Measurements from ENCODE around the gene BPIFB3.

The BPIFB3 gene

DNA sequence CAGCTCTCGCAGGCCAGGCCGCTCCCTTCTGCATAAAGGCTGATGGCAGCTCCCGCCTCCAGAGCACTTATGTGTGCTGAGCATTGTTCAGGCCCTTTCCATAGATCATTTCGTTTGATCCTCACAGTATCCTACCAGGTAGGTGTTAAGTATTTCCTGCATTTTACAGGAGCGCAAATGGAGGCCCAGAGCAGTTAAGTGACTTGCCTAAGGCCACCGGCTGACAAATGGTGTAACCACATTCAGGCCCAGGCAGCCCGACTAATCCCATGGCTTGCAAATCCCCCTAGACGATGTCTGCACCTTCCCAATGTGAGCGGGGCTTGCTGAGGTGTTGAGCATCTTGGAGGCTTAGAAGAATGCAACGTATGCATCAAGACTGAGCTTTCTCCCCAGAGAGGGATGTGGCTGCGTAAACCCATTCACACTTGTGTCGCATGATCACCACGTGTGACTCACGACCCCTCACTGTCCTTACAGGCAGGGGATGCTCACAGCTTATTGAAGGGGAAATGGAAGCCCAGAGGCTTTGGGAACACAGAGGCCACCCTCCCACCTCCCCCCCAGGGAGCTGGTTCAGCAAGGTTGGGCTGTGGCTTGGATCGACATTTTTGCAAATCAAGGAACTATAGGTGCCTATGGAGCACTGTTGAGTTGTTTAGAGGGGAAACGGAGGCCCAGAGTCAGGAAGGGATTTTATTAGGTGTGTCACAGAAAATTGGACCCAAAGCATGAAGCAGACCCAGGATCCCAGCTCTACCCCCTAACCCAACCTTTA lies 39.2 kb upstream of the BPIFB3 start:
- DNase-seq = no peak
- in situ Hi-C loops (cut with HindIII; ENCODE audit: low pct_ligation_motif_present, low pct_unique_long_range_greater_than_20kb, low sequenced_read_pairs) = no loop called here

DNA sequence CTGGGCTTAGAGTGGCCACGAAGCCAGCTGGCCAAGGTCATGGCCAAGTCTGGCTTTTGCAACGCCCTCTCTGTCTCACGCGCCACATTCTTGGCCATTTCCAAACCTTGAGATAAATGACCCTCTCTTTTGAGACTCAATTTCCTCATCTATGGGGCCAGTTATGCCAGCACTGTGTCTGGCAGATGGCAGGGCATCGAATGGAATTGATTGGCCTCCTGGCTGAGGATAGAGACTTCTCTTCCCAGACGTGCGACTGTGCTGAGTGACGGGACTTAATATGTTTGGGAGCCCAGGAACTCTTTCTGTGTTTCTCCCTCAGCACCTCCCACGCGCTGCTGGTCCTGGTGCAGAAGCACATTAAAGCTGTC lies 38.6 kb upstream of the BPIFB3 start:
- DNase-seq = no peak
- in situ Hi-C loops (cut with HindIII; ENCODE audit: low pct_ligation_motif_present, low pct_unique_long_range_greater_than_20kb, low sequenced_read_pairs) = no loop called here

DNA sequence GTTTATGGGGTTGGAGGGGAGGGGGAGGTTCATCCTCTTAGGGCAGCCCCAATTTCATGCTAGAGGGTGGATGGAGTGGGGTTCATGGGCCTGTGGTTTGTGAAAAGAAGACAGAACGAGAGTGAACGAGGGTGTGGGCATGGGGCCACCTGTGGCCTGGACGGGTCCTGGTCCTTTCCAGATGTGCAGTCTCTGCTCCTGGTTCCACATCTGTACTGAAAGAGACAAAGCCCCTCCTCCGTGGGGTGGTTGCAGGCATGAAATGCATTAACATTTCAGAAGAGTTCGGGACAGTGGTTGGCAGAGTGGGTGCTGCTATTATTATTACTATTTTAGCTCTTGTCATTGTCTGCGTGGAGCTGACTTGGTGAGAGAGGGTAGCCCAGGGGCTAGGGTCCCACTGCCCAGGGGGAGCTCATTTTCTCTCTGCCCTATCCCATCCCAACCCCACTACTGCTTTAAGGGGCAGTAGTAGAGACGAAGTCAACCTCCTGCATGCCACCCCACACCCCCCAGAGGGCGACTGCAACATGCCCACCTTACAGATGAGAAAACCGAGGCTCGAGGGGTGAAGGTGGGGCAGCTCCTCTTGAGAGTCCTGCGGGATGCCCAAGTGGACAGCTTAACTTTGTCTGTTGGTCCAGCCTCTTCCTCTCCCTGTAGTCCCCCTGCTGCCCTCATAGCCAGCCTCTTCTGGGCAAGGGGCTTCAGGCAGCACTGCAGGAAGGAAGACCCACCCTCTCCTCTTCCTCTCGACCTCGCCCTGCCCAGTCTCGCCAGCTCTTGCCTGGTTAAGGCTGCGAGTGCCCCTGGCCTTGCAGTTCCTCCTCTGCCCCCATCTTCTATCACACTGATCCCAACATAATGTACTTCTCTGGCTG lies 37.8 kb upstream of the BPIFB3 start:
- in situ Hi-C loops (cut with HindIII; ENCODE audit: low pct_ligation_motif_present, low pct_unique_long_range_greater_than_20kb, low sequenced_read_pairs) = no loop called here
- no peak for DNase-seq

DNA sequence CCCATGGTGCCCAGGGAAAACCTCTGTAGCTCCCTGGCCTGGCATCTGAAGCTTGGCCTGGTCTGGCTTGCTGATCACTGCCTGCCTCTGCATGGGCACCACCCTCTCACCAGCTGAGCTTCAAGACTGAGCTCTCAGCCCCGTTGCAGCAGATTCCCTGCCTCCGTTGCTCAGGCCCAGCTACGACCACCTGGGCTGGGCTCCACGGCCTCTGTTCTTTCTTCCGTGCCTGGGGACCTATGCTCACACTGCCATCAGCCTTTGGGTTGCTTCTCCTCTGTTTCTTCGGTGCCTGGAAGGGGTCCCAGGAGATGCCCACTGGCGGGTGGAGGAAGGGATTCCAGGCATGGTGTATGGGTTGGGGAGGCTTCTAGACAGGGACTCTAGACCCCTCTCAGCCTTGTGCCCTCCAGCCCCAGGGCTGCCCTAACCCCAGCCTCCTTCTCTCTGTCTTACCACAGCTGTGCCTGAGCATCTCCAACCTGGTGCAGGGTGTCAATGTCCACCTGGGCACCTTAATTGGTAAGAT lies 37.1 kb upstream of the BPIFB3 start:
- in situ Hi-C loops (cut with HindIII; ENCODE audit: low pct_ligation_motif_present, low pct_unique_long_range_greater_than_20kb, low sequenced_read_pairs) = no loop called here
- DNase-seq = no peak

DNA sequence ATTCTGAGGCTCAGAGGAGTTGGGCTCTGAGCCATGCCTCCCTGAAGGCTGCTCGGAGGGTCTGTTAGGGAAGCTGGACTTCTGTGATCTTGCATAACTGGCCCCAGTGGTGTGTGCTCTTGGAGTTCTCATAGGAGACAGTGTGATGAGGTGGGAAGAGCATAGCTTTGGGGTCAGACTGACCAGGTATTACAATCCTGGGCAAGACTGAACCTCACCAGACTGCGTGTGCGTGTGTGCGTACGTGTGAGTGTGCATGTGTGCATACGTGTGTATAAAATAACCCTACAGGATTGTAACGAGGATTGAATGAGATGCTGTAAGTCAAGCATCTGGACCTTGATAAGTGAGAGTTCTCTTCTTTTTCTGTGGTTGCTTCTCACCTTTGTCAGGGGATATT lies 36.2 kb upstream of the BPIFB3 start:
- no peak for DNase-seq
- in situ Hi-C loops (cut with HindIII; ENCODE audit: low pct_ligation_motif_present, low pct_unique_long_range_greater_than_20kb, low sequenced_read_pairs) = no loop called here

DNA sequence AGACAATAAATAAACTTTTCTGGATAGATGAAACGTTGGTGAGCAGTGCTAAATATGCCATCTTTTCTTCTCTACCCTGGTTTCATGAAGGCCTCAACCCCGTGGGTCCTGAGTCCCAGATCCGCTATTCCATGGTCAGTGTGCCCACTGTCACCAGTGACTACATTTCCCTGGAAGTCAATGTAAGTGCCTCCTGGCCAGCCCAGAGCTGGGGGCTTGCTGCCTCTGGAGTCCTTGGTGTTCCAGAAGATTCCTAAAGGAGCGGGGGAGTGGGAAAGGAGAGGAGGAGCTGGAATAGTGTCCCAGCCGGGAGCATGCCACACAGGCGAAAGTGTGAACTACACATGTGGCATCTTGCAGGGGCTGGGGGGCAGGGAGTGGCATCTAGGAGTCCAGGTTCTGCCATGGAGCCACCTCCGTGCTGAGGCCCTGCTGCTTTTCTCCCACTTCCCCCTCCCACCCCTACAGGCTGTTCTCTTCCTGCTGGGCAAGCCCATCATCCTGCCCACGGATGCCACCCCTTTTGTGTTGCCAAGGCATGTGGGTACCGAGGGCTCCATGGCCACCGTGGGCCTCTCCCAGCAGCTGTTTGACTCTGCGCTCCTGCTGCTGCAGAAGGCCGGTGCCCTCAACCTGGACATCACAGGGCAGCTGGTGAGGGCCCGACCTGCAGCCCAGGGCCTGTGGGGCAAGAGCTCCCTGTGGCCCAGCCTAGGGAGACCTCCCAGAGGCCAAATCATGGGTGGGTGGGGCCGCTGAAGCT lies 35.4 kb upstream of the BPIFB3 start:
- in situ Hi-C loops (cut with HindIII; ENCODE audit: low pct_ligation_motif_present, low pct_unique_long_range_greater_than_20kb, low sequenced_read_pairs) = no loop called here
- DNase-seq = no peak

DNA sequence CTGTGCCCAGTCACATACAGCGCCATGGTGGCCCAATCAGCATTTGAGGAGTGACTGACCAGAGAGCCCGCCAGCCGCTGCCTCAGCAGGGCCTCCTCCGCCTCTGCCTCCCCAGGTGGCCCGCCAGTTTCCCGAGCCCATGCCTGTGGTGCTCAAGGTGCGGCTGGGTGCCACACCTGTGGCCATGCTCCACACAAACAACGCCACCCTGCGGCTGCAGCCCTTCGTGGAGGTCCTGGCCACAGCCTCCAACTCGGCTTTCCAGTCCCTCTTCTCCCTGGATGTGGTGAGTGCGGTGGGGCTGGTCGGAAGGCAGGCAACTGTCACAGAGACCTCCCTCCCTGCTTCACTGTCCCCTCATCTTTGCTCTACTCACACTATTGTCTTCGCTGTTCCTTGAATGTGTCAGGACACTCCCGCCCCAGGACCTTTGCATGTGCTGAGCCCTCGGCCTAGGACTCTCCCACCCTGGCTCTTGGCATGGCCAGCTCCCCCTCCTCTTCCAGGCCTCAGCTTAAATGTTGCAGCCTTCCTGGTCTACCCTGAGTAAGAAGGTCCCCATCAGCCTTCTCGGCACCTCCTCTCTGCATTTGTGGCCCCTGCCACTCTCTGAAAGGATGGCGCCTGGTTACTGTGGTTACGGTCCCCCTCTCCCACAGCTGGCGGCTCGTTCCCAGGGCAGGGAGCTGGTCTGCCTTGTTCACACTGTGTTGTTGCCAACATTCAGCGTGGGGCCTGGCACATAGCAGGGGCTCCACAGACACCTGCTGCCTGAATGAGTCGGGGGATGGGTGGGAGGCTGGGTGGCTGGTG lies 34.0 kb upstream of the BPIFB3 start:
- DNase-seq = no peak
- in situ Hi-C loops (cut with HindIII; ENCODE audit: low pct_ligation_motif_present, low pct_unique_long_range_greater_than_20kb, low sequenced_read_pairs) = no loop called here

DNA sequence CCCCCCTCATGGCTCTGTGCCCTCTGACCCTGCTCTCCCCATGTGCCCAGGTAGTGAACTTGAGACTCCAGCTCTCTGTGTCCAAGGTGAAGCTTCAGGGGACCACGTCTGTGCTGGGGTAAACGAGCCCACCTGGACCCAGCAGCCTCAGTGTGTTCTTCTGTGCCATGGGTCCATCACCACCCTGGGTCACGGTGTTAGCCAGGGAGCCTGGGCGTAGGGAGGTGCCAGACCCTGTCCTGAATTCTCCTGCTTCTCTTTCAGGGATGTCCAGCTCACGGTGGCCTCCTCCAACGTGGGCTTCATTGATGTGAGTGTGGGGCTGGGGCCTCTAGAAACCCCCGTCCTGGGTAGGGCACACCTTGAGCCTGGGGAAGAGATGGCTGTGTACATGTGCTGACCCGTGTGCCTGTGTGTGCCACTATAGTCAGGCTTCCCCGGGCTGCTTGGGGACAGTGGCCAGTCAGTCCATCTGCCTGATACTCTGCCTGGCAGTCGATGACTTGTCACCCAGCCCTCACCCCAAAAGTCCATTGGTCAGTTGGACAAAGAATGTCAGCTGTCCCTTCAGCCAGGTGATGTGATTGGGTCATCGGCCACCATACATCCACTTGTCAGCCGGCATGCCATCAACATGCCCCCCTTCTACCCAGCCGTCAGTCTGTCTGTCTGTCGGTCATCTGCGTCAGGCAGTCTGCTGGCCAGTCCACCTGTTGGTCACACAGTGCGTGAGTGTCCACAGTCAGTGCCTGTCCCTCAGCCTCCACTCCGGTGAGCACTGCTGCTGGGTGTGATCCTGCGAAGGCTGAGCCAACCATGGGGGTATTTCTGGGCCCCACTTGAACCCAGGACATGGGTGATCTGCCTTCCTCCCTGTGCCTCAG lies 33.2 kb upstream of the BPIFB3 start:
- in situ Hi-C loops (cut with HindIII; ENCODE audit: low pct_ligation_motif_present, low pct_unique_long_range_greater_than_20kb, low sequenced_read_pairs) = no loop called here
- no peak for DNase-seq

DNA sequence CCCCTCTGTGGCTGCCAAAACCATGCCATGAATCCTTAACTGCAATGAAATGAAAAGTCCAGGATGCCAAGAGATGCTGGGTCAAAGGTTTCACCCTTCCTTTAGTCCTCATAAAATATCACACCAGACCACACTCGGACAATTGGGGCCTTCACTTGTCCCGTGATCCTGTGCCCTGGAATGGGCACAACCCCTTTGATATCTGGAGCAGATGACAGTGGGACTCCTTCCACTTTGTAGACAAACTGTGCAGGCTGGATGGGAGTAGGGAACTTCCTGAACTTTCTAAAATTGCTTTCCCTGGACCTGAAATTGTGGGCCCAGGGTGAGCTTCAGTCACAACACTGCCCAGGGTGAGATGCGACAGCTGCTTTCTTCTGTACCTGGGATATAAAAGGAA lies 31.8 kb upstream of the BPIFB3 start:
- in situ Hi-C loops (cut with HindIII; ENCODE audit: low pct_ligation_motif_present, low pct_unique_long_range_greater_than_20kb, low sequenced_read_pairs) = no loop called here
- DNase-seq = no peak

DNA sequence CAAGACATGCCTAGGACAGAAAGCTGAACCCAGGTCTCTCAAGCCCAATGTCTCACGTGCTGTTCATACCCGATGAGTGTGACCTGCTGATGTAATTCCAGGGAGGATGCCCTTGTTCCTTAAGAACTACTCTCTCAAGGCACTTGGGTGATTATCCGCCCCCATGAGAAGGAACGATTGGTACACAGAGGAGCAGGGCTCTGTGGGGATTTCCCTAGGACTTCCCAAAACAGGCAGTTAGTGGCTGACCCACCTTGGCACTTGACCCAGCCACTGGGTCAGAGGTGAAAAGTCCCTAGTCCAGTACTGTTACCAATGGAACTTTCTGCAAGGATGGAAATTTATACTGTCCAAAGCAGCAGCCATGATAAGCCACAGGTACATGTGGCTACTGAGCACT lies 31.4 kb upstream of the BPIFB3 start:
- in situ Hi-C loops (cut with HindIII; ENCODE audit: low pct_ligation_motif_present, low pct_unique_long_range_greater_than_20kb, low sequenced_read_pairs) = no loop called here
- DNase-seq = no peak

DNA sequence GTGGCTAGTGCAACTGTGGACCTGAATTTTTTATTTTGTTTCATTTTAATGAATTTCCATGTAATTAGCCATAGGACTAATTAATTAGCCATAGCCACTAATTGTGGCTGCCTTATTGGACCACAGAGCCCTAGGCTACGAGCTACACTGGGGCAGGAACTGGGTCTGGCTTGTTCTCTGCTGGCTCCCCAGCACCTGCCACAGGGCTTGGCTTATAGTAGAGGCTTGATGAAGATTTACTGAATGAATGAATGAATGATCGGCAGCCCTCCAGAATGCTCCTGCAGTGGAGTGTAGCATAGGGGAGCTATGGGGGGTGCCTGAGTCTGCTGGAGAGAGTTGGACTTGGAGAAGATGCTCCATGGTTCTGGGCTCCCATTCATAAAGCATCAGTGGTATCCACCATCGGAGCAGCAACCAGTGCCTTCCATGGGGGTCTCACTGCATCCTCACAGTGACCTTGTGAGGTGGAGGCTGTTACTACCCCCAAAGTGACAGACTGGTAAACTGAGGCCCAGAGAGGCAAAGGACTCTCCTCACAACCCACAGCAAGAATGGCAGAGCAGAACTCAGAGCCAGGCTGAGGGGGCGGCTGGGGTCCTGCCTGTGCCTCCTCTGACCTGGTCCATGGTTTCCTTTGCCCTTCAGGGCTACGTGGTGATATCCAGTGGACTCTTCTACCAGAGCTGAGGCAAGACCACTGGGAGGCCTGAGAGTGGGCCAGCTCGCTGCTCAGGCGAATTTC lies 30.8 kb upstream of the BPIFB3 start:
- no peak for DNase-seq
- in situ Hi-C loops (cut with HindIII; ENCODE audit: low pct_ligation_motif_present, low pct_unique_long_range_greater_than_20kb, low sequenced_read_pairs) = no loop called here

DNA sequence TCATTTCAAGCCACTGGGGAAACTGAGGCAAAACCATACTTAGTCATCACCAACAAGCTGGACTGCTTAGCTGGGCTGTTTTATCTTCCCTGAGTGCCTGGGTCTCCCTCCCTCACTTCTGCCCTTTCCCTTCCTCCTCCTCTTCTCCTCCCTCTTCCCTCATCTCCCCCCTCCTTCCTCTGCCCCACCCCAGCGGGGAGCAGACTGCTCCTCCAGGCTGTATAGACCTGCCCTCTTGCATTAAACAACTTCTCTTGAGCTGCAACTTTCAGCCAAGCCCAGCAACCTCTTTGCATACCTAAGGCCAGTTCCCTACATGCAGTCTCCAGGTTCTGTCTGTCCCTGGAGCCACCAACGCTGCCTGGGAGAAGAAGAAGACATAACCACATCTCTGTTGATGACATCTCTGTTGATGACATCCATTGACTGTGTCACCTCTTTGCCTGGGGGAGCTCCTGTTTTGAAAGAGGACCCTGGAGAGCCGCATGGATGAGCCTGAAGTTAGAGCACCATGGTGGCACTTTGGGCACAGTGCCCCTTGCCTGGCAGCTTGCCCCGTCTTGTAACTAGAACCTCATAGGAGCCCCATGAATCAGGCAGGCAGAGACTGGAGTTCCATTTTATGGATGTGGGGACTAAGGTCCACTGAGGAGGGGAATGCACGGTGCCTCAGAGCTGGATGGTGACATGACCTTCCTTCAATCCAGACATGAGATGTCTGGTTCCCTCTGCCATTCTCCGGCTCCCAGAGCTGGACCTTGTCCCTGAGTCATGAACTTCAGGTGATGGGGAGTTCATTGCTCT lies 30.1 kb upstream of the BPIFB3 start:
- no peak for DNase-seq
- in situ Hi-C loops (cut with HindIII; ENCODE audit: low pct_ligation_motif_present, low pct_unique_long_range_greater_than_20kb, low sequenced_read_pairs) = no loop called here

DNA sequence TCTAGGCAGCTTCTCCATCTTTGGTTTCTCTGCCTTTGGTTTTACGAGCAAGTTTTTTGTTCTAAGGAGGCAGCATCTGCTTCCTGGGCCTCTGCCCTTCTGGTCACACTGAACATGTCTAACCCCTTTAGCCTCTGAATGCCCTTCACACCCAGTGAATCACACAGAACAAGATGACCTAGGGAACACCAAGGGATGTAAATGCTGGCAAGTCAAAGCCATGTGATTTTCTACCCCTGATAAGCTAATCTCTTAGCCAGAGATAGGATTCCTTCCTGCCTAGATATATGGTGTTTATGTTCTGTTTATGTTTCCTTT lies 29.5 kb upstream of the BPIFB3 start:
- in situ Hi-C loops (cut with HindIII; ENCODE audit: low pct_ligation_motif_present, low pct_unique_long_range_greater_than_20kb, low sequenced_read_pairs) = no loop called here

DNA sequence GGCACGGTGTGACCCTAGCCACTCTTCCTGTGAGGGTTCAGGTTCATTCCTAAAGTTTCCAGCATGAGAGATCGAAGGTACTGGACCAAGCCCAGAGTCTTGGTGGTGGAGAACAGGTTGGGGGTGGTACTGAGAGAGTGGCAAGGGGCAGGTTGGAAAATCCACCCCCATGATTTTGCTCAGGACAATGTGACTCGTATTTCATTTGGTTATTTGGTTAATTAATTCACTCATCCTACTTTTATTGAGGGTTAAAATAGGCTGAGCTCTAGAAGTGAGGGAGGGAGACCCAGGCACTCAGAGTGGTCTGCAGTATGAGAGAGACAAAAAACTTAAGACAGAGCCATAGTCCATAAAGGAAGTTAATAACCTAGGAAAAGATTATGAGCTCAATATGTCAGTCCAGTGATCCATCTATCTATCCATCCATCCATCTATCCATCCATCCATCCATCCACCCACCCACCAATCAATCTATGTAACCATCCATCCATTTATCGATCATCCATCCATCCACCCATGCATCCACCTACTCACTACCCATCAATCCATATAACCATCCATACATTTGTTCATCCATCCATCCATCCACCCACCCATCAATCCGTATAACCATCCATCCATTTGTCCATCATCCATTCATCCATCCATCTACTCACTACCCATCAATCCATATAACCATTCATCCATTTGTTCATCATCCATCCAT lies 28.9 kb upstream of the BPIFB3 start:
- in situ Hi-C loops (cut with HindIII; ENCODE audit: low pct_ligation_motif_present, low pct_unique_long_range_greater_than_20kb, low sequenced_read_pairs) = no loop called here
- no peak for DNase-seq

More for the DNA sequence above, 29.5 kb upstream of the BPIFB3 start:
- no peak for DNase-seq

DNA sequence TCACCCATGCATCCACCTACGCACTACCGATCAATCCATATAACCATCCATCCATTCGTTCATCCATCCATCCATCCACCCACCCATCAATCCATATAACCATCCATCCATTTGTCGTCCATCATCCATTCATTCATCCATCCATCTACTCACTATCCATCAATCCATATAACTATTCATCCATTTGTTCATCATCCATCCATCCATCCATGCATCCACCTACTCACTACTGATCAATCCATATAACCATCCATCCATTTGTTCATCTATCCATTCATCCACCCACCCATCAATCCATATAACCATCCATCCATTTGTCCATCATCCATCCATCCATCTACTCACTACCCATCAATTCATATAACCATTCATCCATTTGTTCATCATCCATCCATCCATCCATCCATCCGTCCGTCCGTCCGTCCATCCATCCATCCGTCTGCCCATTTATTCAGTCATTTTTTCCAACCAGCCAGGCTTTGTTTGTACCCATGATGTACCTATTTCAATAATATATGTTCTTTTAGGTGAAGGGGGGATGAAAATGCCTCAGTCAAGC lies 28.3 kb upstream of the BPIFB3 start:
- no peak for DNase-seq
- in situ Hi-C loops (cut with HindIII; ENCODE audit: low pct_ligation_motif_present, low pct_unique_long_range_greater_than_20kb, low sequenced_read_pairs) = no loop called here

All from ACHN (cell line).